ENCODE measurements around the gene EXOG.

EXOG gene

DNA sequence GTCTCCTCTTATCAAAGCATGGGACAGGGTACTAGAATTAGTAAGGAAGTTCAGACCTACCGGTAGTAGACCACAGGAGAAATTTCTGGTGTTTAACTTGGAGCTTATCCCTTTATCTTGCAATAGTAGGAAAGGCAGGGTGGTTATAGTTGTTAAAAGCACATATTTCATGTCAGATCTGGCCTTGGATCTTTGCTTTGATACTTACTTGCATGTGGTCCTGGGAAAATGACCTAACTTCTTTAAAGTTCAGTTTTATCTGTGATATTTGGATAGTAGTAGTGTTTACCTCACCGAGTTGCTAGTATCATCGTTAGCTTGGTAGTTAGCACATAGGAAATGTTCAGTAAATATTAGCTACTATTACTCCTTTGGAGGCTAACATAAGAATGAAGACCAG, 15.4 kb downstream of the EXOG start:
- Histone ChIP-seq H4K20me1 (ENCODE audit: insufficient read depth, low read length) (no peaks in the 10 kb centered on the region), H3K4me1 (ENCODE audit: insufficient read depth, low read length, severe bottlenecking) (no peaks in the 10 kb centered on the region), H3K27me3 (ENCODE audit: insufficient read depth, low read length) (no peaks in the 10 kb centered on the region), H2AFZ (ENCODE audit: low read length) (no peak overlapping the region), H3K79me2 (ENCODE audit: insufficient read depth, low read length) (no peaks in the 10 kb centered on the region), H3F3A (ENCODE audit: insufficient read depth, low read length) (no peaks in the 10 kb centered on the region), H3K4me3 (ENCODE audit: low read depth, low read length, poor library complexity, severe bottlenecking) (no peak overlapping the region), H3K9ac (ENCODE audit: low read length) (no peak overlapping the region), H3K4me2 (ENCODE audit: low read length) (no peak overlapping the region), H3K36me3 (ENCODE audit: insufficient read depth, low read length) (peaks cover 41% of the 10 kb centered on the region; the same call in 1 of the 2 replicates), H3K9me2 (ENCODE audit: low read depth, low read length) (no peaks in the 10 kb centered on the region), H3K27ac (ENCODE audit: low read depth, low read length, poor library complexity, severe bottlenecking) (no peak overlapping the region), H3K9me3 (ENCODE audit: low read length) (no peaks in the 10 kb centered on the region)
- no peak for TF ChIP-seq CTCF (IDR thresholded peaks at IDR 0.05; ENCODE audit: low read length)
- no peak for TF ChIP-seq EZH2 (IDR thresholded peaks at IDR 0.05; ENCODE audit: borderline replicate concordance, low read length)

- Histone ChIP-seq H3K9ac (ENCODE audit: low read length) (no peak overlapping the region), H3K4me3 (ENCODE audit: low read depth, low read length, poor library complexity, severe bottlenecking) (no peak overlapping the region), H3K9me2 (ENCODE audit: low read depth, low read length) (no peaks in the 10 kb centered on the region), H3K36me3 (ENCODE audit: insufficient read depth, low read length) (peaks cover 50% of the 10 kb centered on the region; the same call in 1 of the 2 replicates), H3F3A (ENCODE audit: insufficient read depth, low read length) (no peaks in the 10 kb centered on the region), H3K79me2 (ENCODE audit: insufficient read depth, low read length) (no peaks in the 10 kb centered on the region), H3K4me2 (ENCODE audit: low read length) (no peak overlapping the region), H3K27ac (ENCODE audit: low read depth, low read length, poor library complexity, severe bottlenecking) (no peak overlapping the region), H2AFZ (ENCODE audit: low read length) (no peak overlapping the region), H4K20me1 (ENCODE audit: insufficient read depth, low read length) (no peaks in the 10 kb centered on the region), H3K9me3 (ENCODE audit: low read length) (no peaks in the 10 kb centered on the region), H3K27me3 (ENCODE audit: insufficient read depth, low read length) (no peaks in the 10 kb centered on the region), H3K4me1 (ENCODE audit: insufficient read depth, low read length, severe bottlenecking) (no peaks in the 10 kb centered on the region)
- TF ChIP-seq EZH2 (IDR thresholded peaks at IDR 0.05; ENCODE audit: borderline replicate concordance, low read length): no peak
Observed at GRCh38 chr3:38515367-38515766, 19.2 kb downstream of the EXOG start.

DNA sequence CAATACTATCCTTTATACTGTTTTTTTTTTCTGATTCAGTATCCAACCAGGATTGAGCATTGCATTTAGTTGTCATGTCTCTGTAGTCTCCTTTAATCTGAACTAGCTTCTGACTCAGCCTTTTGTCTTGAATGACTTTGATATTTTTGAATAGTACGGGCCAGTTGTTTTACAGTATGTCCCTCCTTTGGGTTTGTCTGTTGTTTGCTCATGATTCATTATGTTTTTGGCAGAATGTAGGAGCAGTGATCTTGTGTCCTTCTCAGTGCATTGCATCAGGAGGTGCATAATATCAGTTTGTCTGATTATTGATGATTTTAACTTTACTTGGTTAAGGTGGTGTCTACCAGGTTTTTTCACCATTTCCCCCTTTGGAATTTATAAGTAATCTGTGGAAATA, 20.5 kb downstream of the EXOG start:
- H3K27ac ChIP-seq (ENCODE audit: low read depth, low read length, poor library complexity, severe bottlenecking): no peak overlapping the region
- H2AFZ ChIP-seq (ENCODE audit: low read length): no peak overlapping the region
- no peaks in the 10 kb centered on the region for H3K4me1 ChIP-seq (ENCODE audit: insufficient read depth, low read length, severe bottlenecking)
- no peaks in the 10 kb centered on the region for H3K27me3 ChIP-seq (ENCODE audit: insufficient read depth, low read length)
- no peaks in the 10 kb centered on the region for H3K9me3 ChIP-seq (ENCODE audit: low read length)
- H3K9me2 ChIP-seq (ENCODE audit: low read depth, low read length): no peaks in the 10 kb centered on the region
- no peak overlapping the region for H3K4me2 ChIP-seq (ENCODE audit: low read length)
- H3F3A ChIP-seq (ENCODE audit: insufficient read depth, low read length): no peaks in the 10 kb centered on the region
- no peak overlapping the region for H3K4me3 ChIP-seq (ENCODE audit: low read depth, low read length, poor library complexity, severe bottlenecking)
- H3K79me2 ChIP-seq (ENCODE audit: insufficient read depth, low read length): no peaks in the 10 kb centered on the region
- peaks cover 42% of the 10 kb centered on the region; the same call in 1 of the 2 replicates for H3K36me3 ChIP-seq (ENCODE audit: insufficient read depth, low read length)
- no peaks in the 10 kb centered on the region for H4K20me1 ChIP-seq (ENCODE audit: insufficient read depth, low read length)
- H3K9ac ChIP-seq (ENCODE audit: low read length): no peak overlapping the region
- TF ChIP-seq CTCF (IDR thresholded peaks at IDR 0.05; ENCODE audit: low read length) (no peak), EZH2 (IDR thresholded peaks at IDR 0.05; ENCODE audit: borderline replicate concordance, low read length) (no peak)

GRCh38 chr3:38519000-38519399, 22.9 kb downstream of the EXOG start:
- no peaks in the 10 kb centered on the region for H3K9me3 ChIP-seq (ENCODE audit: low read length)
- H3K4me2 ChIP-seq (ENCODE audit: low read length): no peak overlapping the region
- H3K27me3 ChIP-seq (ENCODE audit: insufficient read depth, low read length): no peaks in the 10 kb centered on the region
- no peak overlapping the region for H3K4me3 ChIP-seq (ENCODE audit: low read depth, low read length, poor library complexity, severe bottlenecking)
- H3K27ac ChIP-seq (ENCODE audit: low read depth, low read length, poor library complexity, severe bottlenecking): no peak overlapping the region
- no peaks in the 10 kb centered on the region for H4K20me1 ChIP-seq (ENCODE audit: insufficient read depth, low read length)
- peaks cover 45% of the 10 kb centered on the region; the same call in 1 of the 2 replicates for H3K36me3 ChIP-seq (ENCODE audit: insufficient read depth, low read length)
- no peaks in the 10 kb centered on the region for H3K4me1 ChIP-seq (ENCODE audit: insufficient read depth, low read length, severe bottlenecking)
- no peak overlapping the region for H2AFZ ChIP-seq (ENCODE audit: low read length)
- no peak overlapping the region for H3K9ac ChIP-seq (ENCODE audit: low read length)
- no peaks in the 10 kb centered on the region for H3K9me2 ChIP-seq (ENCODE audit: low read depth, low read length)
- TF ChIP-seq EZH2 (IDR thresholded peaks at IDR 0.05; ENCODE audit: borderline replicate concordance, low read length): no peak
- TF ChIP-seq CTCF (IDR thresholded peaks at IDR 0.05; ENCODE audit: low read length): no peak
- H3K79me2 ChIP-seq (ENCODE audit: insufficient read depth, low read length): no peaks in the 10 kb centered on the region
- H3F3A ChIP-seq (ENCODE audit: insufficient read depth, low read length): no peaks in the 10 kb centered on the region

Measured in OCI-LY1 (cell line).